WERI-Rb-1 (cell line): ENCODE measurements around the gene CLEC16A.

Experiments used
- DNase-seq: peaks from one replicate; pipeline ENCODE4 v3.0.0-alpha.2; 2020
- H3K27ac ChIP-seq: fragments of 250-450 bp; sonication (Bioruptor Pico); 2 replicates; pipeline ENCODE4 v1.5.1; 2020; ENCODE audit warnings: mild to moderate bottlenecking, moderate library complexity
- H3K27me3 ChIP-seq: fragments of 250-450 bp; sonication (Bioruptor Pico); 2 replicates; pipeline ENCODE4 v1.5.1; 2021; ENCODE audit warnings: mild to moderate bottlenecking, low read depth, moderate library complexity; ENCODE audit not compliant: insufficient read depth, severe bottlenecking
- H3K36me3 ChIP-seq: fragments of 250-450 bp; sonication (Bioruptor Pico); 2 replicates; pipeline ENCODE4 v1.5.1; 2020; ENCODE audit warnings: mild to moderate bottlenecking, moderate library complexity
- H3K4me3 ChIP-seq: 2 replicates; pipeline ENCODE4 v1.5.1; 2011; ENCODE audit warnings: low read depth, mild to moderate bottlenecking, control low read depth, low read length
- H3K9me3 ChIP-seq: fragments of 250-450 bp; sonication (Bioruptor Pico); 2 replicates; pipeline ENCODE4 v1.5.1; 2021; ENCODE audit warnings: mild to moderate bottlenecking, moderate library complexity; ENCODE audit not compliant: severe bottlenecking
- CTCF ChIP-seq: IDR thresholded peaks from 2 replicates; pipeline ENCODE4 v1.5.1; 2011; ENCODE audit warnings: low read depth, mild to moderate bottlenecking, control low read depth, inconsistent platforms, low read length

The CLEC16A gene

GRCh38 chr16:10944249-10945064 is at the start of gene CLEC16A:
Gene CLEC16A (plus strand): TSS chr16:10944564. CDS start chr16:10944718, 154 bp downstream.
- H3K4me3 ChIP-seq = peak within 1 kb of the TSS; percentile 71
- peak; percentile 98 for DNase-seq
- H3K27ac ChIP-seq = peak within 1 kb of the TSS; percentile 74
- peaks cover 7% of the 10 kb centered on the region for H3K36me3 ChIP-seq
- H3K9me3 ChIP-seq = no peaks in the 10 kb centered on the region
- no peaks in the 10 kb centered on the region for H3K27me3 ChIP-seq
- TF ChIP-seq CTCF = no peak

- H3K27ac ChIP-seq = no peak overlapping the region
These were observed 49.1 kb upstream of the CLEC16A start for GRCh38 chr16:10895053-10895946.

GRCh38 chr16:10896165-10896564 is 48.2 kb upstream of the CLEC16A start:
- no peaks in the 10 kb centered on the region for H3K9me3 ChIP-seq
- TF ChIP-seq CTCF = no peak
- H3K27me3 ChIP-seq = no peaks in the 10 kb centered on the region
- no peak for DNase-seq
- no peak overlapping the region for H3K4me3 ChIP-seq
- H3K27ac ChIP-seq = no peak overlapping the region
- H3K36me3 ChIP-seq = no peaks in the 10 kb centered on the region

More at GRCh38 chr16:10895053-10895946, 49.1 kb upstream of the CLEC16A start:
- Histone ChIP-seq H3K9me3 (no peaks in the 10 kb centered on the region), H3K36me3 (no peaks in the 10 kb centered on the region), H3K27me3 (no peaks in the 10 kb centered on the region), H3K4me3 (no peak overlapping the region)
- no peak for DNase-seq
- no peak for TF ChIP-seq CTCF

GRCh38 chr16:10896723-10897122 is 47.6 kb upstream of the CLEC16A start:
- no peak overlapping the region for H3K4me3 ChIP-seq
- DNase-seq = no peak
- H3K27me3 ChIP-seq = no peaks in the 10 kb centered on the region
- TF ChIP-seq CTCF = no peak
- no peaks in the 10 kb centered on the region for H3K36me3 ChIP-seq
- no peak overlapping the region for H3K27ac ChIP-seq
- no peaks in the 10 kb centered on the region for H3K9me3 ChIP-seq

- no peak for TF ChIP-seq CTCF
- peak; percentile 24 for DNase-seq
- Histone ChIP-seq H3K27ac (no peak overlapping the region), H3K4me3 (no peak overlapping the region), H3K36me3 (no peaks in the 10 kb centered on the region), H3K9me3 (no peaks in the 10 kb centered on the region), H3K27me3 (no peaks in the 10 kb centered on the region)
These were observed 47.2 kb upstream of the CLEC16A start for GRCh38 chr16:10897134-10897533.
